Fibroblast of pulmonary artery (primary cell): Measurements from ENCODE around the gene SNX21.

Experiments used
- DNase-seq: peaks from one replicate; pipeline ENCODE4 v3.0.0-alpha.2; 2010; ENCODE audit warnings: low read depth
- H3K4me3 ChIP-seq: replicated peaks from 2 replicates; pipeline ENCODE4 v1.5.1; 2011; ENCODE audit warnings: low read depth, mild to moderate bottlenecking, control low read depth, low read length, moderate library complexity
- CTCF ChIP-seq: IDR thresholded peaks from 2 replicates; pipeline ENCODE4 v1.5.1; 2011; ENCODE audit warnings: mild to moderate bottlenecking, control low read depth, low read length, inconsistent platforms; ENCODE audit errors: missing control alignments

SNX21 gene

GRCh38 chr20:45892049-45892825 lies 58.6 kb downstream of the SNX21 start:
- peak overlapping the region; percentile 69 for H3K4me3 ChIP-seq
- peak; percentile 28 for TF ChIP-seq CTCF
- DNase-seq: peak; percentile 42
